GM21737 (cell line): Measurements from ENCODE around the gene MESD.
A peak's percentile ranks its signal among the peaks of the same experiment; 100 is the strongest.

Experiments
- ATAC-seq: cut with Tn5 transposase; IDR thresholded peaks from one replicate; pipeline ENCODE4 v1.9.1; 2021; ENCODE audit warnings: mild to moderate bottlenecking, moderate library complexity; ENCODE audit not compliant: unreplicated experiment

MESD gene

GRCh38 chr15:80989518-80990478 is at the start of gene MESD:
Gene MESD, minus strand, starts transcription at chr15:80989819. Its CDS starts 28 bp downstream, at chr15:80989791.
- ATAC-seq, result peak; percentile 96

GRCh38 chr15:81038975-81039607 is 49.5 kb upstream of the MESD start:
- no peak for ATAC-seq

DNA sequence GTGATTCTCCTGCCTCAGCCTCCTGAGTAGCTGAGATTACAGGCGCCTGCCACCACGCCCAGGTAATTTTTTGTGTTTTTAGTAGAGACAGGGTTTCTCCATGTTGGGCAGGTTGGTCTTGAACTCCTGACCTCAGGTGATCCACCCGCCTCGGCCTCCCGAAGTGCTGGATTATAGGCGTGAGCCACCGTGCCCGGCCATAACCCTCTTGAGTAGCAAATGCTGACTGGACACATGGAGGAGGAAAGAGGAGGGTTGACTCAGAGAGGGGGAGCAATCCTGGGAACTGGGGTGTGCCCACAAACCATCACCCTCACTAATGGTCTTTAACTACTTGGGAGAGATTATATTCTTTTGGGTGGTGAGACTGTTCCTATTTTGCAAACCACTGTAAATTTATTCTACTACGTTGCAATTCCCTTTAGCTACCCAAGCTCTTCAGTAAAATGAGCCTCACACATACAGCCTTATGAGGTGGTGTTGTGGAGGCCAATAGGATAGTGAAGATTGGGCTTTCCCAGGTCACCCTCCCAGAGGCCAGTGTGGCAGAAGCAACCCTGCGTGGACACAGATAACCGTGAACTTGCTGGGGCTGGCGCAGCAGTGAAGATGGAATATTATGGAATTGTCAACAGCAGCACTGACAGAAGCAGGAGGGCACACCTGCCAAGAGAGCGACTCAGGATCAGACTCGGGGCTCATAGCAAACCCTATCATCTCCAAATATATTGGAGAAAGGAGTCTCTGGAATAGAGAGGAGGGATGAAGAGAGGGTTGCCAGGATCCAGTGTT is 48.5 kb upstream of the MESD start:
- no peak for ATAC-seq

- no peak for ATAC-seq
These were observed 43.9 kb upstream of the MESD start for GRCh38 chr15:81033508-81033907.

DNA sequence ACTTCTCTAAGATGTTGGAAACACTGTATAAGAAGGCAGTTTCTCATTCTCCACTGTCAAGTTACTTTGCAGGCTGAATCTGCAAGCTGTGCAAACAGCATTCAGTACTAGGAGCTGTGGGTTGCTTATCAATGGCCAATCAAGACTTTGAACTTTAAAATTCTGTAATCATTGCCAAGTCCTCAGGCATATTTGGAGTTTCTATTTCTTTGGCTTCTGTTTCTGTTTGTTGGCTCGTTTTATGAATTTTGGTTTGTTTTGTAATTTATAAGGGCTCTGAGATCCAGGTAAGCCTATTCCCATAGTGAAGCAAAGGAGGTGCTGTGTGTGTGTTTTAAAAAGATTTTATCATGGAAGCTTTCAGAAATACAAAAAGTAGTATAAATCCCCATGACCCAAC is 43.2 kb upstream of the MESD start:
- ATAC-seq, result no peak

DNA sequence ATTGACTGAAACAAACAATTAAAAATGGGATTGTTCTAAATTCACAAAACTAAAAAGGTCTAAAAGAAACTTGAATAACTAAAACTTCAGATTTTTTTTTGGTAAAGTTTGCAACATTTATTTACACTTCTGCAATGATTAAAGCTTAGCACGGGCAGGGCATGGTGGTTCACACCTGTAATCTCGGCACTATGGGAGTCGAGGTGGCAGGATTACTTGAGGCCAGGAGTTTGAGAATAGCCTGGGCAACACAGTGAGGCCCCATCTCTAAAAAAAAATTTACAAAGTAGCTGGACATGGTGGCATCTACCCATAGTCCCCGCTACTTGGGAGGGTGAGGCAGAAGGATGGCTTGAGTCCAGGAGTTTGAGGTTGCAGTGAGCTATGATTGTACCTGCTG is 42.7 kb upstream of the MESD start:
- ATAC-seq, result no peak

- ATAC-seq, result no peak
These were observed 41.6 kb upstream of the MESD start for GRCh38 chr15:81031203-81031602.

DNA sequence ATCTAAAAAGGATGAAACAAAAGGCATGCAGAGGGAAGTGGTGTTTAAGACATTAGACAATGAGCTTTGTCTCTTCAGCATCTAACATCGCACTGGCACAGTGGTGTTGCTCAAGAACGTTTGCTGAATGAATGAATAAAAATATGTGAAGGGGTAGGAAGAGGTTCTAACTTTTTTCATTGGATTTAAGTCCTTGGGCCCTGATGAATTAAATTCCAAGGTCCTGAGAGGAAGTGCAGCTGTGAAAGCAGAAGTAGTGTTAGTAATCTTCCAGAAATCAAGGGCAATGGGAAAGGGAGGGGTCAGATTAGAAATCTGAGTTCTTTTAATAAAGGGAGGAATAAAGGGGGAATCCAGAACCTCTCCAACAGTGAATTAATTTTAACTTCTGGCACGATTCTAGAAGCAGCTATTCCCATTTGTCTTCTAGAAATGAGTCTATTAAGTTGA is 40.7 kb upstream of the MESD start:
- no peak for ATAC-seq

DNA sequence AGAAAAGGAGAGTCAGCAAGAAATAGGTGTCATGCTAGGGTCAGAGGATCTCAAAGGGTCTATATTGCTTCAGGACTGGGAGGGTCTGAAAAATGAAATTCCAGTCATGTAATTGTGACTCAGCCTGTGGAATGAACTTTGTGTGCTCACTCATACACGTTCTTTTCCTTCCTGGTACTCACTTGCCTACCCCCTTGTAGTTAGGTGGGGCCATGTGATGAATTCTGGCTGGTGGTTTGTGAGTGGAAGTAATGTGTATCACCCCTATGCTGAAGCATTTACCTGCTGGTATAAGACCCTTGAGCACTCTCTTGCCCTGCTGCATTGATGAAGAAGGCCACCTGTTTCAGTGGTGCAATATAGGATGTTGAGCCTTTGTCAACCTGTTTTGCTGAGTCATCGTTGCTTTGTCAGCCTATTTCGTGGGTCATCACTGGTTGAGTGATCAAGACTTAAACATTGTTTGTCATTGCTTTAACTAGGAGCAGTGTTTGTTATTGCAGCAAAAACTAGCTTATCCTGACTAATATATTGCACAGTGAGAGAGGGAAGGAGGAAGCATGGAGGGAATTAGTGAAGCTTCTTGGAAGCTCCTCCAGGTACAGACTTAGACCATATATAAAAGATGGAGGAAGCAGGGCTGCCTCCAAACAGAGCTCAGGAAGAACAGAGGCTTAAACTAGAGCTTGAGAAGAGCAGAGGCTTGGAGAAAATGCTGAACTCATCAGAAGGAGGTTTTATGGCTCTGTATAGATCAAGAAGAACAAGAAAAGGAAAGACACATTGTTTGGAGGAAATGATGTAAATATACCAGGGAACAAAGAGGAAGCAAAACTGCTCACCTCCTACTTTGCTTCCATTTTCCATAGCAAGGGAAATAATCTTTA is 40.0 kb upstream of the MESD start:
- no peak for ATAC-seq

DNA sequence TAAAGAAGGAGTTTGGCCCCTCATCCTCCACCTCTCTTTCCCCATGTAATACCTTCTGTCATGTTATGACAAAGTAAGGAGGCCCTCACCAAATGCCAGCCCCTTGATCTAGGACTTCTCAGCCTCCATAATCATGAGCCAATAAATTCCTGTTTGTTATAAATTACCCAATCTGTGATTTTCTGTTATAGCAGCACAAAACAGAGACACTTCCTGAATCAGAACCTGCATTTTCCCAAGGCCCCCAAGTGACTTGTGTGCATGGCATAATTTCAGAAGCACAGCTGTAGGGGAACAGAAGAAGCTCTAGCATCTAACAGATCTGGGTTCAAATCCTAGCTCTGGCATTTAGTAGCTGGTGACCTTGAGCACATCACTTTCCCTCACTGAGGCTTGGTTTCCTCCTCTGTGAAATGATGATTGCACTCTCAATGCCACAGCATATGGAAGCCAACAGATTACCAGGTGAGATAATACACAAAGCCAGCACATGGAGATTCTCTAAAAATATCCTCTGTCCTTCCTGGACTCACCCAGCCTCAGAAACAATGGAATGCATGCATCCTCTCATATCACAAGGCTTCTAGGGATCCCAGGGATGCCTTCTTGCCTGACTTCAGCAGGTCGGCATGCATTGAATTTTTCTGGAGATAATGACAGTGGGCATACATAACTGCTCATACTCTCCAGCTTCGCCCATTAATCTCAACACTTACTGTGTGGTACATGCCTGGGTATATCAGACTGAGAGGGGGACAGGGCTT is 37.4 kb upstream of the MESD start:
- ATAC-seq, result no peak

DNA sequence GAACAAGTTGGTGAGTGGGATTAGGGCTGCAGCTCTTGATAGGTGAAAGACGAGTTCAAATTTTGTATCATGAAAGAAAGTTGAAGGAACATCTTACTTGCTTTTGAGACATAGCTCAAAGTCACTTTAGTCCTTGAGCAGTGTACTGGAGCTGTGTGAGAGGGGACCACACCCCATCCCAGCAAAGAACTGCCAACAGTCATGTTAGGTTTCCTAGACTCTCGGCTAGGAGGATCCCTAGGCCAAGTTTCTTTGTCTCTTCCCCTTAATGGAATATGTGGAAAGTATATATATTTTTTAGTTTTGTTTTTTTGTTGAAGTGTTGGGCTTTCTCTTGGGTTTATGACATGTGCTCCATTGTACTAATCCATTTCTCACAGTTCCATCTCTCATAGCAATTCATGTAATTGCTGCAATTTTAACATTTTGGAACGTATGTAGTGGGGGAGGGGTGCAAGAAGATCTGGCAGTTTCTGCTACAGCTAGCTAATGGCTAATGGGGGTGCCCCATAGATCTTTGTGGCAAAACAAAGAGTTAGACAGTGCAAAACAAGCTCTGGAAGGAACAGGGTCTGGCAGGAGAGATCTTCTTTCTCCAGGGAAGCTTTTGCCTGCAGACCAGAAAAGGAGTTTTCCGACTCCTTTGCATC is 36.2 kb upstream of the MESD start:
- ATAC-seq, result no peak

- no peak for ATAC-seq
These were observed 35.3 kb upstream of the MESD start for GRCh38 chr15:81024936-81025335.

DNA sequence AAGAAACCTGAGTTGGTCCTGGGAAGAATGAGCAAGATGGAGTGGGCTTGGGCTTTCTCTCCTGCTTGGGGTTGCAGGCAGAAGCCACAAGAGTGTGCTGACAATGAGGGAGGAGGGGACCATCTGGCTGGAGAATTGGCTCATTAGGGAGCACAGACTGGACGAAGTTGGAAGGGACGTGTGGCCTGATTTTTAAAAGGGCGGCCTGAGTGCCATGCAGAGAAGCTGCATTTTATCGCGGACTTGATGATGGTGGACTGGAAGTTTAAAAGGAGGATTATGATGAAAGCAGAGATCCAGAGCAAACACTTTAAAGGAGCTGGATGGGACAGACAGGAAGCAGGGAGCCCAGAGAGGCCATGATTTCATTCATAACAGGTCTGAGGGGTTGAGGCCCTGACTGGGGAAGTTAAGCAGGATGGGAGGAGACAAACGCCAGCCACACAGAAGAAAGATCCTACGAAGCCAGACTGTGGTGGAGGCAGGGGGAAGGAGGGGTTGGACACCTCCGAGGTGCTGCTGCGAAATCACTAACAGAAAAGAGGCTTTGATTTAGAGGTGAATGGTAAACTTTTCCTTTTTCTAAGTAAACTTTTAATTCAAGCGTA is 34.8 kb upstream of the MESD start:
- no peak for ATAC-seq

DNA sequence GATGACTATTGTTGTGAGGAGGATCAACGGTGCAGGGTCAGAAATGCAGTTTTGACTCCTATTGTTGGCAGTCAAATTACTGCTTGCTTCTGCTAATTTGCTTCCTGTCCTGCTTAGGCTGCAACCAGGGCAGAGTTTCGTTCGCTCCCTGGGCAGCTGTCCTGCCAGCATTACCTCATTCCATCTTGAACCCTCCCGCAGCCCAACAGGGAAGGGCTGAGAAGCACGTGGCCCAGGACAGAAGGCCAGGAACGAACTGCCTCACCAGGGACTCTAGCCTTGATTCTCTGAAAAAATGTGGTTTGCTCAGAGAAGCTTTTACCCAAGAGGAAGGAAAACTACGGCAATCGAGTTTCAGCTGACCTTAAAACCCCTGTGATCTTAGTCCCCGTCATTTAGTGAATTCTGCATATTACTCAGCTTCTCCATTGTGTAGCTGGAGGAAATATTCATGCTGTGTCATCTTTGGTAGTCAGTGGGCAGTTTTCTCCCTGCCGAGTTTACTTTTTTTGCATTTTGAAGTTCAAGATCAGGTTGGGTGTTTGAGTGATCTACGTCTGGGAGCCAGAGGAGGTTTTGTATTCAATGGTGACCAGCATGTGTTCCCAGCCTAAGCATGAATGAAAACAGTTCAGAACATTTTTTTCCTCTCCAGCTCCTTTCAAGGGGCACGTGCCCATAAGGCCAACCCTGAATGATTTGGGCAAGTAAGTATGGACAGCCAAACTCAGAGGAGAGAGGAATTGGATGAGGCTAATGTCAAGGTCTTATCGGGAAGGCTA is 34.1 kb upstream of the MESD start:
- ATAC-seq, result peak; percentile 89

GRCh38 chr15:81021321-81021720 is 31.7 kb upstream of the MESD start:
- ATAC-seq, result no peak

DNA sequence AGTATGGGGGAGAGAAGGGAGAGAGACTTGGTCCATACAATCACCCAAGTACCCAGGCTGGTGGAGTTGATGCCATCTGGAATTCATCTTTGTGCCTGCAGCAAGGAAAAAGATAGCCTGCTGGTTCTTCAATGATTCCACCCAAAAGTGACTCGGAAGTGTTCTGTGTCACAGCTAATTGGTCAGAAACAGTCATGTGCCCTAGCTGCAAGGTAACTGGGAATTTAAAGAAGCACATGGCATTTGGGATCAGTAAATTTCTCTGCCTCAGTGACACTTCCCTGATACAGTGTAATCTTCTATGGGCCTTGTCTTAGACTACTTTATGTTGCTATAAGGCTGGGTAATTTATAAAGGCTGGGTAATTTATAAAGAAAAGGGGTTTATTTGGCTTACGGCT is 28.6 kb upstream of the MESD start:
- ATAC-seq, result no peak

- no peak for ATAC-seq
These were observed 27.0 kb upstream of the MESD start for GRCh38 chr15:81016489-81017068.
